Transverse colon (tissue), 4 donors: ENCODE data around the gene HPSE2. TPM values are rescaled to one million over a fixed set of nuclear protein-coding genes. Genes with fewer than 3 reads are reported as not detected.

Experiments used
- DNase-seq: peaks from one replicate; pipeline ENCODE4 v3.0.0-alpha.2; 2019
- H3K27ac ChIP-seq, 4 donors: fragments of 200-600 bp; sonication (generic); 2 replicates each; pipeline ENCODE4 v1.5.1; 2016 to 2018; ENCODE audit warnings: inconsistent platforms in 4 of 4
- H3K27me3 ChIP-seq: fragments of 200-600 bp; sonication (generic); 2 replicates; pipeline ENCODE4 v1.5.1; 2017; ENCODE audit warnings: inconsistent platforms
- H3K36me3 ChIP-seq, 4 donors: fragments of 200-600 bp; sonication (generic); 2 replicates each; pipeline ENCODE4 v1.5.1; 2017 to 2019; ENCODE audit warnings: inconsistent platforms in 4 of 4
- H3K4me1 ChIP-seq, 4 donors: fragments of 200-600 bp; sonication (generic); 2 replicates each; pipeline ENCODE4 v1.5.1; 2017 to 2020; ENCODE audit warnings: inconsistent platforms in 4 of 4
- H3K4me3 ChIP-seq, 4 donors: fragments of 200-600 bp; sonication (generic); 1 replicate in 1 of 4; 2 replicates in 3 of 4; pipeline versions ENCODE4 v1.5.1 to v1.6.1; 2017 to 2019; ENCODE audit warnings: inconsistent platforms in 4 of 4
- H3K9me3 ChIP-seq, 2 donors: fragments of 200-600 bp; sonication (generic); 2 replicates each; pipeline ENCODE4 v1.5.1; 2017 to 2019; ENCODE audit warnings: inconsistent platforms in 2 of 2
- EP300 ChIP-seq: sonication (generic); formaldehyde crosslinking; IDR thresholded peaks from one replicate; pipeline ENCODE4 v1.6.1; 2017; ENCODE audit warnings: antibody characterized with exemption, low read depth
- POLR2A ChIP-seq: fragments of 450-650 bp; IDR thresholded peaks from one replicate; pipeline ENCODE4 v1.6.1; 2016; ENCODE audit warnings: antibody characterized with exemption, mild to moderate bottlenecking, moderate library complexity
- POLR2AphosphoS5 ChIP-seq, 3 donors: sonication (generic); formaldehyde crosslinking; IDR thresholded peaks; one replicate each; pipeline ENCODE4 v1.6.1; 2016; ENCODE audit warnings: antibody characterized with exemption in 3 of 3
- WGBS, 2 donors: methylation state at CpG; one replicate each; pipeline ENCODE4 v1.1.5; 2018; ENCODE audit warnings: low coverage in 1 of 2; 5-methylcytosine and 5-hydroxymethylcytosine counted together
- in situ Hi-C, 4 donors: fragments of 200-750 bp; cut with MboI; loops; one replicate each; pipeline versions ENCODE4 v1.15.0 to v1.15.1; 2017; ENCODE audit warnings: low sequenced_read_pairs in 3 of 4, low pct_ligation_motif_present in 1 of 4, low pct_unique_long_range_greater_than_20kb in 1 of 4
- intact Hi-C: fragments of 100-400 bp; cut with DNase I; formaldehyde crosslinking; loops from one replicate; pipeline ENCODE4 v1.15.1; 2023; ENCODE audit warnings: low total_unique reads
- total RNA-seq, 4 donors: library from RNA; depleted of rRNA; stranded (reverse); fragments of >200 nt; gene quantifications; one replicate each; pipeline ENCODE4 v1.1.0, GENCODE V29; 2016
- TF ChIP-seq, protein P1 (sequence below), 5 experiments: fragments of 200-600 bp in 3 of 5; fragments of 450-650 bp in 2 of 5; sonication (generic) in 3 of 5; IDR thresholded peaks; 1 replicate in 2 of 5; 2 replicates in 3 of 5; pipeline ENCODE4 v1.5.1; 2016 to 2017; ENCODE audit warnings: antibody characterized with exemption in 5 of 5, inconsistent platforms in 3 of 5, mild to moderate bottlenecking in 2 of 5, moderate library complexity in 1 of 5

HPSE2 gene
- total RNA-seq, 4 donors from 2014 or later = 2.2 to 3.0 TPM; not detected in 2

DNA sequence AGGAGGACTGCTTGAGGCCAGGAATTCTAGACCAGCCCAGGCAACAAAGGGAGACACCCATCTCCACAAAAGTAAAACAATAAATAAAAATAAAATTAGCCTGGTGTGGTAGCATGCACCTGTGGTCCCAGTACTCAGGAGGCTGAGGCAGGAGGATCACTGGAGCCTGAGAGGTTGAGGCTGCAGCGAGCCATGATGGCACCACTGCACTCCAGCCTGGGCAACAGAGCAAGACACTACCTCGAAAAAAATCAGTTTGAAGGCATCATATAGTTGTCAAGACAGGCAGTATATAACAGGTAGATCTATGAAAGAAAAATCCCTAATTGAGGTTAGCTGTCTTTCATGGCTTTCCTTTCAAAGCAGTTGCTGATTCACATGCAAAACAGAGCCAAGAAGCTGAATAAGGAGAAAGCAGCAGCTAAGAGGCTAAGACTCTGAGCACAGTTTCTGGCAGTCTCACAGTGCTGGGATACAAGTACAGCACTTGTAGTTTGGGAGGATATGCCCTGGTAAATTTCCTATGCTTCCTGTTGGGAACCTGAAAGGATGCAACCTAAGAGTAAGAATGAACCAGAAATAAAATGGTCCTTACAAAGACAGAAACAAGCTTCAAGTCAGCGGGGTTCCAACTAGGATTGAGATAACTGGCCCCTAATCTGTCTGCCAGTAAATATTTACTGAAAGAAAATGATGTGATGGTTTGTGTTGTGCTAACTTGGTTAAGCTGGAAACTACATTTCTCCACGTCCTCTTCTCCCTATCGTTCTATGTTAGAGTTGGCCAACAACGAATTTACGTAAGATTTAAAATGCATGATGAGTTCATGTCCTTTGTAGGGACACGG is 420.4 kb downstream of the HPSE2 start:
- H3K4me3 ChIP-seq = no peak overlapping the region
- H3K9me3 ChIP-seq = no peaks in the 10 kb centered on the region
- no peaks in the 10 kb centered on the region for H3K4me1 ChIP-seq
- H3K27me3 ChIP-seq = no peaks in the 10 kb centered on the region
- no peak overlapping the region for H3K27ac ChIP-seq
- WGBS, 2 donors = 51 to 53% methylated on average over 5 to 8 of the region's 8 CpGs
- TF ChIP-seq, protein P1, sequence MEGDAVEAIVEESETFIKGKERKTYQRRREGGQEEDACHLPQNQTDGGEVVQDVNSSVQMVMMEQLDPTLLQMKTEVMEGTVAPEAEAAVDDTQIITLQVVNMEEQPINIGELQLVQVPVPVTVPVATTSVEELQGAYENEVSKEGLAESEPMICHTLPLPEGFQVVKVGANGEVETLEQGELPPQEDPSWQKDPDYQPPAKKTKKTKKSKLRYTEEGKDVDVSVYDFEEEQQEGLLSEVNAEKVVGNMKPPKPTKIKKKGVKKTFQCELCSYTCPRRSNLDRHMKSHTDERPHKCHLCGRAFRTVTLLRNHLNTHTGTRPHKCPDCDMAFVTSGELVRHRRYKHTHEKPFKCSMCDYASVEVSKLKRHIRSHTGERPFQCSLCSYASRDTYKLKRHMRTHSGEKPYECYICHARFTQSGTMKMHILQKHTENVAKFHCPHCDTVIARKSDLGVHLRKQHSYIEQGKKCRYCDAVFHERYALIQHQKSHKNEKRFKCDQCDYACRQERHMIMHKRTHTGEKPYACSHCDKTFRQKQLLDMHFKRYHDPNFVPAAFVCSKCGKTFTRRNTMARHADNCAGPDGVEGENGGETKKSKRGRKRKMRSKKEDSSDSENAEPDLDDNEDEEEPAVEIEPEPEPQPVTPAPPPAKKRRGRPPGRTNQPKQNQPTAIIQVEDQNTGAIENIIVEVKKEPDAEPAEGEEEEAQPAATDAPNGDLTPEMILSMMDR (IDR thresholded peaks at IDR 0.05) = no peak
- TF ChIP-seq POLR2A = no peak
- no peak for TF ChIP-seq POLR2AphosphoS5 (IDR thresholded peaks at IDR 0.05)
- no peak for TF ChIP-seq EP300
- H3K36me3 ChIP-seq = no peaks in the 10 kb centered on the region
- in situ Hi-C loops (loop anchor here in 1 of 4 donors (25.0 kb wide), 1 partner anchor 197 kb away; no protein-coding TSS in a partner anchor), intact Hi-C loops (no loop called here)
- no peak for DNase-seq

DNA sequence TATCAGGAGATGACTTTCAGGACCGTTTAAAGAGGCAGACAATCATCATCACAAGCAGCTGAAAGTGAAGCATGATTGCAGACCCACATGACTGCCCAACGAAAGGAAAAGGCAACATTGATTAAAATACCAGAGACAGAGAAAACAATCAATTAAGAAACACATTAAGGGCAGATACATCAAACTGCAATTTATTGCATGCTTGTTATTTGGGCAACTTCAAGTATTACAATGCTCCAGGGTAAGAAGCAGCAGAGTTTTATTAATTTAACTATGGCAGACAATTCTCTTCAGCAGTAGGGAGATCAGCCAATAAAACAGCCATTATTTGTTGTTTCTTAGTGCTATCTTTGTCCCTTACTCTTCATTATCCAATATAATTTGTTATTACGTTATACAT is 421.2 kb downstream of the HPSE2 start:
- intact Hi-C loops = no loop called here
- in situ Hi-C loops = loop anchor here in 1 of 4 donors (25.0 kb wide), 1 partner anchor 198 kb away; no protein-coding TSS in a partner anchor
- H3K4me3 ChIP-seq = no peak overlapping the region
- TF ChIP-seq POLR2A = no peak
- no peak for TF ChIP-seq EP300
- TF ChIP-seq, protein P1 (IDR thresholded peaks at IDR 0.05) = no peak
- TF ChIP-seq POLR2AphosphoS5 (IDR thresholded peaks at IDR 0.05) = no peak
- no peaks in the 10 kb centered on the region for H3K9me3 ChIP-seq
- 29 to 33% methylated on average over 3 of the region's 3 CpGs for WGBS, 2 donors
- no peak for DNase-seq
- no peaks in the 10 kb centered on the region for H3K27me3 ChIP-seq
- H3K4me1 ChIP-seq = no peaks in the 10 kb centered on the region
- no peak overlapping the region for H3K27ac ChIP-seq
- no peaks in the 10 kb centered on the region for H3K36me3 ChIP-seq

DNA sequence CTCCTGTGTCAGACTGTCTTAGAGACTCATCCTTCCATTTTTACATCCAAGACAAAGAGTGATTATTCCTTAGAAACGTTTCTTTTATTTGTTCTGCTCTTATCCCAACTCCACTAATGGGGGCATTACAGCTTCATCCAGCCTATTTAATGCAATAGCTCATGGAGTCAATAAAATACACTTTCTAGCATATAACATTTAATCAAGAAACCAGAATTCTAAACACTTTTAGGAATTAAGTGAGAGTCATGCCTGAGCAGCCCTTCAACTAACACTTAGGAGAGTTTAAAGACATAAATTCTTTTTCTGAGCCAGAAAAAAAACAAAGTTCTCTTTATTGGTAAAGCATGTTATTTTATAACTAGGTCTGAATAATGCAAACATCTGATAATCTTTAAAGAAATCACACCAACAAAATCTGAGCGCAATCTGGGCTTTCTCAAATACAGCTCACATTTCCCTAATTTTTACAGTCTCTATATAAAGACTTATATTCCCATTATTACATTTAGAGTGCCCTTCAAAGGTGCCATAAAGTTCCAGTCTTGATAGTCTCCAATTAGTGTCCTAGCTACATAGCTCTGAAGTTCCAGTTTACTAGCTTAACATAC is 427.3 kb downstream of the HPSE2 start:
- Histone ChIP-seq H3K4me3 (no peak overlapping the region), H3K4me1 (no peaks in the 10 kb centered on the region), H3K27me3 (no peaks in the 10 kb centered on the region), H3K27ac (no peak overlapping the region), H3K9me3 (no peaks in the 10 kb centered on the region), H3K36me3 (no peaks in the 10 kb centered on the region)
- TF ChIP-seq POLR2AphosphoS5 (IDR thresholded peaks at IDR 0.05) = no peak
- no peak for TF ChIP-seq EP300
- TF ChIP-seq POLR2A = no peak
- TF ChIP-seq, protein P1 (IDR thresholded peaks at IDR 0.05) = no peak
- 30% methylated on average over 2 of the region's 2 CpGs for WGBS, 2 donors
- no peak for DNase-seq
- in situ Hi-C loops (loop anchor here in 1 of 4 donors (25.0 kb wide), 1 partner anchor 204 kb away; no protein-coding TSS in a partner anchor), intact Hi-C loops (no loop called here)

DNA sequence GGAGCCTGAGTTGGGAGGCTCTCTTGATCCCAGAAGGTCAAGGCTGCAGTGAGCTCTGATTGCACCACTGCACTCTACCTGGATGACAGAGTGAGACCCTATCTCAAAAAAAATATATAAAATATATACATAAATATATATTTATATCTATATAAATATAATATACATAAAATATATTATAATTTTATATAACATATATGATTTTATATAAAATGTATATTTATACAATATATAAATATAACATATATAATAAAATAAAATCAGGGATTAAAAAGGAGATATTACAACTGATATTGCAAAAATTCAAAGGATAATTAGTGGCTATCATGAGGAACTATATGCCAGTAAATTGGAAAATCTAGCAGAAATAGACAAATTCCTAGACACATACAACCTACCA is 435.4 kb downstream of the HPSE2 start:
- Histone ChIP-seq H3K36me3 (no peaks in the 10 kb centered on the region), H3K9me3 (no peaks in the 10 kb centered on the region), H3K27me3 (no peaks in the 10 kb centered on the region), H3K4me1 (peaks cover 0 to 3% (median 1%) of the 10 kb centered on the region in 4 donors), H3K27ac (no peak overlapping the region), H3K4me3 (no peak overlapping the region)
- no peak for TF ChIP-seq POLR2A
- TF ChIP-seq, protein P1 (IDR thresholded peaks at IDR 0.05) = no peak
- no peak for DNase-seq
- in situ Hi-C loops (loop anchor here in 1 of 4 donors (25.0 kb wide), 1 partner anchor 212 kb away; no protein-coding TSS in a partner anchor), intact Hi-C loops (no loop called here)
